ENCODE data around the gene SLC22A31. TPM values are rescaled to one million over a fixed set of nuclear protein-coding genes. Genes with fewer than 3 reads are reported as not detected.

Gene SLC22A31
- total RNA-seq, 1 donor from 2014 or later, result not detected

DNA sequence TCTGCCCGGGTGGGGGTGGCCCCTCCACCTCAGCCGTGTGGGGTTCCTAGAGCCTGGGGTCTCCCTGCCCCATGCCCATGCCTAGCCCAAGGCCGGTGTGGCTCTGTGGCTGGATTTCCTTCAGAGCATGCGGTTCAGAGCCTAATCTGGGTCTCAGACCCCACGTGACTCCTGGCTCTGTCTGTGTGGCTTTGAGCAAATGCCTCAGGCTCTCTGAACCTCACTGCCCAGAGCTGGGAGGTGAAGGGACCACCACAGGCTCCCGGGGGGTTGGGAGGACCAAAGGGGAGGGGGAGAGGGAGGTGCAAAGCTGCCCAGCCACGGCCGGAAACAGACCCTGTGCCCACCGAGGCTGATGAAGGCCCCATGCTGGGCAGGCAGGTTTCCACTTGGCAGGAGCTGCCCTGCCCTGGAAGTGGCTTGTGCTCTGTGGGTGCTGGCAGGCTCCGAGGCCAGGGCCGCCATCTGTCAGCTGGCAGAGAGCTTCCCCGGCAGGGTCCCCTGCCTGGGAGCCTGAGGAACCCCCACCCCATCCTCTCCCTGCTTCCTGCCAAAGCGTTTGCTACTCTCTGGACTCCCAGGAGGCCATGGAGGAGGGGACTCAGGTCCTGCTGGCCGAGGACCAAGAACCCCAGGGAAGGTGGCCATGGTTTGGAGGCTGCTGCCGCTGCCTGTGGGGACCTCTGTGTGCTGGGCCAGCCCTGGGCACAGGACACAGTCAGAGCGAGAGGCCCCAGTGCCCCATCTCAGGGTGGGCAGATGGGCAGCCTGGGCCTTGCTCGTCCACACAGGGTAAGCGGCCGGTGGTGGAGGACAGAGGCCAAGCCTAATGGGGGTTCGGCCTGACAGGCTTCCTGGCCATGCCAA is 24.8 kb downstream of the SLC22A31 start:
- H3K4me3 ChIP-seq (ENCODE audit: low read depth, low read length), result no peak overlapping the region
- TF ChIP-seq, protein P1, sequence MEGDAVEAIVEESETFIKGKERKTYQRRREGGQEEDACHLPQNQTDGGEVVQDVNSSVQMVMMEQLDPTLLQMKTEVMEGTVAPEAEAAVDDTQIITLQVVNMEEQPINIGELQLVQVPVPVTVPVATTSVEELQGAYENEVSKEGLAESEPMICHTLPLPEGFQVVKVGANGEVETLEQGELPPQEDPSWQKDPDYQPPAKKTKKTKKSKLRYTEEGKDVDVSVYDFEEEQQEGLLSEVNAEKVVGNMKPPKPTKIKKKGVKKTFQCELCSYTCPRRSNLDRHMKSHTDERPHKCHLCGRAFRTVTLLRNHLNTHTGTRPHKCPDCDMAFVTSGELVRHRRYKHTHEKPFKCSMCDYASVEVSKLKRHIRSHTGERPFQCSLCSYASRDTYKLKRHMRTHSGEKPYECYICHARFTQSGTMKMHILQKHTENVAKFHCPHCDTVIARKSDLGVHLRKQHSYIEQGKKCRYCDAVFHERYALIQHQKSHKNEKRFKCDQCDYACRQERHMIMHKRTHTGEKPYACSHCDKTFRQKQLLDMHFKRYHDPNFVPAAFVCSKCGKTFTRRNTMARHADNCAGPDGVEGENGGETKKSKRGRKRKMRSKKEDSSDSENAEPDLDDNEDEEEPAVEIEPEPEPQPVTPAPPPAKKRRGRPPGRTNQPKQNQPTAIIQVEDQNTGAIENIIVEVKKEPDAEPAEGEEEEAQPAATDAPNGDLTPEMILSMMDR (conservative IDR thresholded peaks at IDR 0.05; ENCODE audit: low read depth, low read length), result no peak
- no peak for DNase-seq (ENCODE audit: low read depth)

DNA sequence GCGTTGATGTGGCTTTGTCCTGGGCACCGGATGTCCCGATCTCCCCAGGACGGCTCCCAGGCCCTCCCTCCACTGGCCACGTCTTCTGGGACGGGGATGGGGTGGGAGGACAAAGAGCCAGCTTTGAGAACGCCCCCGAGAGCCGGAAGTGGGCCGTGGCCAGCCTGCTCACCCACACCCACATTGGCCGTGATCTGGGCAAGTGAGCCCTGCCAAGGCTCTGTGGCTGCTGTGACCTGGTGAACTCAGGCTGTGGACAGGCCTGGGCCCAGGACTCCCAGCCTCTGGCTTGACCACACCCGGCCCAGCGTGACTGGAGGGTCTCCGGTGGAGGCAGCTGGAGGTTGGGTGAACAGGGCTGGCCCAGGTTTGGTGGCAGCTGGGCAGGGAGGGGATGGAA is 25.5 kb downstream of the SLC22A31 start:
- TF ChIP-seq, protein P1 (conservative IDR thresholded peaks at IDR 0.05; ENCODE audit: low read depth, low read length), result no peak
- H3K4me3 ChIP-seq (ENCODE audit: low read depth, low read length), result no peak overlapping the region
- DNase-seq (ENCODE audit: low read depth), result no peak

DNA sequence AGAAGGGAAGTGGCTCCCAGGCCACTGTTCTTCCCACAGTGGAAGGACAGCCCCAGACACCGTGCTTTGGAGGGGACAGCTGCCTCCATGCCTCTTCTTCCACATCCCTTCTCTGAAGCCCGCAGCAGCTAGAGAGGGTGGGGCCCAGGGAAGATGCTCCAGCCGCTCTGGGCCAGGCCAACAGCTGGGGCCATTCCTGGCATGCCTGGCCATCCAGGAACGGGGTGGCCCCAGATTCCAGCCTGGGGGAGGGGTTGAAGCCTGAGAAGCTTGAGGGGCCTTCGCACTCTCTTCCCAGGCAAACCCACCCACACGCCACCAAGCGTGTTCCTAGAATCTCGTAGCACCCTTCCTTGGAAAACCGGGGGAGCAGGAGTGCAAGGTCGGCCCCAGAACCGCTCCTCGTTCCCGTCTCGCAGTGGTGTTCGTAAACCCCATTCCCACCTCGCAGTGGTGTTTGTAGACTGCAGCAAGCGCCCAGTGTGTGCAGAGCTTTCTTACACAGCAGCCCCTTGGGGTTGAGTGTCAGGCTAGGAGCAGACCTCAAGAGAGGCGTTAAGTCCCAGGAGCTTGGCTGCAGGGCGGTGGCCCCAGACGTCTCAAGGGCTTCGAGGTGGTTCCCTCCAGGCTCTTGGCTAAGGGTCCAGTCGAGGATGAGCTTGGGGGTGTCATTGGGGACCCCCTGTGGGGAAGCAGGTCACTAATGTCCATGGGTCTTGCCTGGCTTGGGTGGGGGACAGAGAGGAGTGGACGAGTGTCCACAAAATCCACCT is 26.1 kb downstream of the SLC22A31 start:
- no peak for DNase-seq (ENCODE audit: low read depth)
- no peak overlapping the region for H3K4me3 ChIP-seq (ENCODE audit: low read depth, low read length)
- TF ChIP-seq, protein P1 (conservative IDR thresholded peaks at IDR 0.05; ENCODE audit: low read depth, low read length), result no peak

DNA sequence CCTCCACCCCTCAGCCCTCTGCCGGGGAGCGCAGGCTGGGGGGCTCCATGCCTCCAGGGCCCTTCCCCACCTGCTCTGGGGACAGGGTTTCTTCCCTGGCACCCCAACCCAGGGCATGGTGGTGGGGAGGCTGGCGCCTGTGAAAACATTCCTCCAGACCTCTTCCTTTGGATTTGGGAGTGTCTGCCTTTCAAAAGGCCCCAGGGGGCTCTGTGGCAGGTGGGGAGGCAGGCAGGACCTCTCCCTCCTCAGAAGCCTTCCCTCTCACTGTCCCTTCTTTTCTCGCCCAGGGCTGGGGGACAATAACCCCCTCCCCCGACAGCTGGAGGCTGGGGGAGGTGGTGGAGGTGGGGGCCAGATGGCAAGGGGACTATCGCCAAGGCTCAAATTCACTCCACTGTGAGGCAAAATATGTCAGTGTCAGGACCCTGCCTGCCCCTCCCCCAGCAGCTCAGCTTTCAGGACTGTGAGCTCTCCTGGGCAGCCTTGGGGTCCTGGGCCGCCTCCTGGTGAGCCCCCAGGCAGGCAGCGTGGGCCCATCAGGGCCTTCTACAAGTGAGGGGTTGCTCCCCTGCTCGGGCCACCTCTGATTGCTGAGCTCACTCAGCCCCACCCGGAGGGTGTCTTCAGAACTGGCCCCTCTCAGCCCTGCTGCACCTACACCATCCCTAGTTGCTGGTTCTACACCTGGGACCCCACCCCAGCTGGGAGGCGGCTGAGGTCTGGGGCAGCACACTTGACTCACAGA is 27.0 kb downstream of the SLC22A31 start:
- TF ChIP-seq, protein P1 (conservative IDR thresholded peaks at IDR 0.05; ENCODE audit: low read depth, low read length), result no peak
- no peak for DNase-seq (ENCODE audit: low read depth)
- no peak overlapping the region for H3K4me3 ChIP-seq (ENCODE audit: low read depth, low read length)

DNA sequence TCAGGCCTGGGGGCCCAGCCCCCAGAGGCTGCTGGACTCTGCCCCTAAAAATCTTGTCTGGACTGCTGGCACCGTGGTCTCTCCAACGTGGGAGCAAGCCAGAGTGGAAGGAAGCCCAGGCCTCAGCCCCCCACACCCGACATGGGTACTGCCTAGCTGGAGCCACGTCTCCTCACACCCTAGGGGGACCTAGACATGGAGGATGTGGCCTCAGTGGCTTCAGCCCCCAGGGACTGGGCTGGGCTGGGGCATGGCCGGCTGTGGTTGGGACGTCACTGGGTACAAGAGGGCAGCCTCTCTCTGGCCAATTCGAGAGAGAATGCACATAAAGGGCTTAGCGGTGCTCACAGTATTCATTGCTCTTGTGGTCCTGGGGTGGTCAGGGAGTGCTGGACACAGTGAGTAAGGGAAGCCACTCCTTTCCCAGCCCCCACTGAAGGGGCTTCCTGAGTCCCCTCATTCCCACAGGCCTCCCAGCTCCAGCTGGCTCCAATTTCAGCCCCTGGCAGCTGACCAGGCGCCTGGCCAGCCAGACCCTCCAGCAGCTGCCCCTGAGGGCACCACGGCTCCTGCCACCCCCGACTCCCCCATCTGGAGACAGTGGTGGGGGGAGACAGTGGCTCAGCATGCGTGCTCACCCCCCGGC is 27.7 kb downstream of the SLC22A31 start:
- TF ChIP-seq, protein P1 (conservative IDR thresholded peaks at IDR 0.05; ENCODE audit: low read depth, low read length), result no peak
- H3K4me3 ChIP-seq (ENCODE audit: low read depth, low read length), result no peak overlapping the region
- no peak for DNase-seq (ENCODE audit: low read depth)

DNA sequence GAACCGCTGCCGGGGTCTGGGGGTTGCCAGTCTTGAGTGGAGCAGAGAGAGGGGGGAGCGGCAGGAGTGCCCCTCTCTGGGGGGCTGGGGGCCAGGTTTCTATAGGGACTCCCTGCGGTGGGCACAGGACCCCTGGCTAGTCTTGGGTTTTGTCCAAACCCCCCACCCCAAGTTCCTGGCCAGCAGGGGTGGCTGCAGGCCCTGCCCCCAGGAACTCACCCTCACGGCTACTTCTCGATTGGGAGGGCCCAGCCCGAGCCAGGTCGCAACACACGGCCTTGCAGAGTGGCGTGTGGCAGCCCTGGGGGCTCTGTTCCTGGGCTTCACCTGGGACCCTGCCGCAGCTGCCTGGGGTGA is 28.2 kb downstream of the SLC22A31 start:
- TF ChIP-seq, protein P1 (conservative IDR thresholded peaks at IDR 0.05; ENCODE audit: low read depth, low read length), result no peak
- no peak overlapping the region for H3K4me3 ChIP-seq (ENCODE audit: low read depth, low read length)
- DNase-seq (ENCODE audit: low read depth), result no peak
